HCT116 (cell line): Measurements from ENCODE around the gene PNRC2.

Experiments
- CBX3 ChIP-seq: IDR thresholded peaks from 2 replicates; pipeline ENCODE4 v1.6.1; 2012; ENCODE audit warnings: low read depth
- CEBPB ChIP-seq: IDR thresholded peaks from 2 replicates; pipeline ENCODE4 v1.6.1; 2012; ENCODE audit warnings: low read depth
- CTCF ChIP-seq, 3 experiments: fragments of 200-600 bp in 1 of 3; sonication (generic) in 1 of 3; IDR thresholded peaks in 2 of 3; conservative IDR thresholded peaks in 1 of 3; 2 replicates each; pipeline ENCODE4 v1.5.1; 2012 to 2017; ENCODE audit warnings: low read depth in 2 of 3, low read length in 2 of 3, antibody characterized with exemption in 1 of 3, borderline replicate concordance in 1 of 3, control low read depth in 1 of 3, mild to moderate bottlenecking in 1 of 3, mixed read lengths in 1 of 3, mixed run types in 1 of 3, moderate library complexity in 1 of 3; ENCODE audit not compliant: insufficient read depth in 1 of 3
- EZH2 ChIP-seq: fragments of 200-600 bp; sonication (generic); IDR thresholded peaks from 2 replicates; pipeline ENCODE4 v1.6.1; 2017; ENCODE audit warnings: antibody characterized with exemption, mixed run types
- EZH2phosphoT487 ChIP-seq: fragments of 200-600 bp; IDR thresholded peaks from 2 replicates; pipeline ENCODE4 v1.6.1; 2018; ENCODE audit warnings: antibody characterized with exemption, borderline replicate concordance
- MAX ChIP-seq: IDR thresholded peaks from 2 replicates; pipeline ENCODE4 v1.6.1; 2012
- POLR2AphosphoS5 ChIP-seq: IDR thresholded peaks from 2 replicates; pipeline ENCODE4 v1.6.1; 2011; ENCODE audit warnings: mild to moderate bottlenecking, low read depth, low read length, moderate library complexity
- REST ChIP-seq: IDR thresholded peaks from 2 replicates; pipeline ENCODE4 v1.6.1; 2012; ENCODE audit warnings: low read depth
- SIN3A ChIP-seq: IDR thresholded peaks from 2 replicates; pipeline ENCODE4 v1.6.1; 2012; ENCODE audit warnings: low read depth
- SP1 ChIP-seq: IDR thresholded peaks from 2 replicates; pipeline ENCODE4 v1.6.1; 2012; ENCODE audit warnings: low read depth
- SRF ChIP-seq: IDR thresholded peaks from 2 replicates; pipeline ENCODE4 v1.6.1; 2012; ENCODE audit warnings: low read depth

GRCh38 chr1:23924601-23925000 is 35.0 kb upstream of the PNRC2 start:
- TF ChIP-seq CTCF (IDR thresholded peaks at IDR 0.05 in 2 of 3, conservative IDR thresholded peaks at IDR 0.05 in 1 of 3; ENCODE audit: borderline replicate concordance in 1 of 3, insufficient read depth in 1 of 3, low read depth in 2 of 3, low read length in 2 of 3), result no peak
- no peak for TF ChIP-seq CEBPB
- no peak for TF ChIP-seq SP1
- no peak for TF ChIP-seq REST
- TF ChIP-seq POLR2AphosphoS5, result no peak
- no peak for TF ChIP-seq EZH2phosphoT487
- no peak for TF ChIP-seq SIN3A
- no peak for TF ChIP-seq CBX3
- no peak for TF ChIP-seq EZH2
- TF ChIP-seq MAX, result no peak
- TF ChIP-seq SRF, result no peak
